Panc1 (cell line): ENCODE results near the gene TMSB10.

ENCODE experiments used
- TF ChIP-seq, protein P1 (sequence below), 2 experiments: IDR thresholded peaks; 2 replicates each; pipeline ENCODE4 v1.6.1; 2011 to 2012; ENCODE audit warnings: low read depth in 2 of 2, control low read depth in 1 of 2, low read length in 1 of 2, mild to moderate bottlenecking in 1 of 2, moderate library complexity in 1 of 2; ENCODE audit not compliant: insufficient read depth in 1 of 2
- TF ChIP-seq, protein P2 (sequence below): fragments of 450-650 bp; IDR thresholded peaks from 2 replicates; pipeline ENCODE4 v1.5.1; 2017; ENCODE audit warnings: mild to moderate bottlenecking

DNA sequence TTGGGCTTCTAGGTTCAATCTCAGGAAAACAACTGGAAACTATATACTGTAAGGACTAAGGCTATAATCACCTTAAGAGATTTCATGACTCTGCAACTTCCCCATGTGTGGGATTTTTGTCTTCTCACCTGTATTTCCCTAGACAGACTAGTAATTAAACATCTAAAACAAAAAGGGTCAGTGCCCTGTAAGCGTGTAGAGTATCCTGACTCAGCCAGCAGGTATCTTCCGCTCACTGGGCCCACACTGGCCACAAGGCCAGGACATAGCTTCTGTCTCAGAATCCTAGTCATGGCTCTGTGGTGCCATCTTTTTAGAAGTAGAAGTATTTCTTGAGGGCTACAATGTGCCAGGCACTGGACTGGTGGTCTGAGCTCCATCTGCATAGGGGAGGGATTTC is 36.7 kb downstream of the TMSB10 start:
- TF ChIP-seq, protein P1, sequence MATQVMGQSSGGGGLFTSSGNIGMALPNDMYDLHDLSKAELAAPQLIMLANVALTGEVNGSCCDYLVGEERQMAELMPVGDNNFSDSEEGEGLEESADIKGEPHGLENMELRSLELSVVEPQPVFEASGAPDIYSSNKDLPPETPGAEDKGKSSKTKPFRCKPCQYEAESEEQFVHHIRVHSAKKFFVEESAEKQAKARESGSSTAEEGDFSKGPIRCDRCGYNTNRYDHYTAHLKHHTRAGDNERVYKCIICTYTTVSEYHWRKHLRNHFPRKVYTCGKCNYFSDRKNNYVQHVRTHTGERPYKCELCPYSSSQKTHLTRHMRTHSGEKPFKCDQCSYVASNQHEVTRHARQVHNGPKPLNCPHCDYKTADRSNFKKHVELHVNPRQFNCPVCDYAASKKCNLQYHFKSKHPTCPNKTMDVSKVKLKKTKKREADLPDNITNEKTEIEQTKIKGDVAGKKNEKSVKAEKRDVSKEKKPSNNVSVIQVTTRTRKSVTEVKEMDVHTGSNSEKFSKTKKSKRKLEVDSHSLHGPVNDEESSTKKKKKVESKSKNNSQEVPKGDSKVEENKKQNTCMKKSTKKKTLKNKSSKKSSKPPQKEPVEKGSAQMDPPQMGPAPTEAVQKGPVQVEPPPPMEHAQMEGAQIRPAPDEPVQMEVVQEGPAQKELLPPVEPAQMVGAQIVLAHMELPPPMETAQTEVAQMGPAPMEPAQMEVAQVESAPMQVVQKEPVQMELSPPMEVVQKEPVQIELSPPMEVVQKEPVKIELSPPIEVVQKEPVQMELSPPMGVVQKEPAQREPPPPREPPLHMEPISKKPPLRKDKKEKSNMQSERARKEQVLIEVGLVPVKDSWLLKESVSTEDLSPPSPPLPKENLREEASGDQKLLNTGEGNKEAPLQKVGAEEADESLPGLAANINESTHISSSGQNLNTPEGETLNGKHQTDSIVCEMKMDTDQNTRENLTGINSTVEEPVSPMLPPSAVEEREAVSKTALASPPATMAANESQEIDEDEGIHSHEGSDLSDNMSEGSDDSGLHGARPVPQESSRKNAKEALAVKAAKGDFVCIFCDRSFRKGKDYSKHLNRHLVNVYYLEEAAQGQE (IDR thresholded peaks at IDR 0.05; ENCODE audit: insufficient read depth in 1 of 2, low read depth in 2 of 2, low read length in 1 of 2), result no peak
- TF ChIP-seq, protein P2, sequence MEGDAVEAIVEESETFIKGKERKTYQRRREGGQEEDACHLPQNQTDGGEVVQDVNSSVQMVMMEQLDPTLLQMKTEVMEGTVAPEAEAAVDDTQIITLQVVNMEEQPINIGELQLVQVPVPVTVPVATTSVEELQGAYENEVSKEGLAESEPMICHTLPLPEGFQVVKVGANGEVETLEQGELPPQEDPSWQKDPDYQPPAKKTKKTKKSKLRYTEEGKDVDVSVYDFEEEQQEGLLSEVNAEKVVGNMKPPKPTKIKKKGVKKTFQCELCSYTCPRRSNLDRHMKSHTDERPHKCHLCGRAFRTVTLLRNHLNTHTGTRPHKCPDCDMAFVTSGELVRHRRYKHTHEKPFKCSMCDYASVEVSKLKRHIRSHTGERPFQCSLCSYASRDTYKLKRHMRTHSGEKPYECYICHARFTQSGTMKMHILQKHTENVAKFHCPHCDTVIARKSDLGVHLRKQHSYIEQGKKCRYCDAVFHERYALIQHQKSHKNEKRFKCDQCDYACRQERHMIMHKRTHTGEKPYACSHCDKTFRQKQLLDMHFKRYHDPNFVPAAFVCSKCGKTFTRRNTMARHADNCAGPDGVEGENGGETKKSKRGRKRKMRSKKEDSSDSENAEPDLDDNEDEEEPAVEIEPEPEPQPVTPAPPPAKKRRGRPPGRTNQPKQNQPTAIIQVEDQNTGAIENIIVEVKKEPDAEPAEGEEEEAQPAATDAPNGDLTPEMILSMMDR, result no peak
